Natural killer cell (primary cell): ENCODE results near the gene ART1. TPM values are rescaled to one million over a fixed set of nuclear protein-coding genes. Genes with fewer than 3 reads are reported as not detected.
"Not testable (repeated sequence)": the region's sequence is repeated elsewhere in the genome, so short reads cannot be mapped to it uniquely, and the experiment has no call there.

ENCODE experiments used
- ATAC-seq, 3 donors: fragments of 150-1000 bp in 2 of 3; fragments of 200-7000 bp in 1 of 3; cut with Tn5 transposase; 1 replicate in 1 of 3; 2 replicates in 2 of 3; pipeline ENCODE4 v1.10.0; 2021; ENCODE audit warnings: mild to moderate bottlenecking in 2 of 3, moderate library complexity in 2 of 3
- DNase-seq, 2 donors: peaks; one replicate each; pipeline versions ENCODE4 v3.0.0 to v3.0.0-alpha.2; 2013 to 2021; ENCODE audit warnings: mixed read lengths in 1 of 2
- H3K27ac ChIP-seq: one replicate; pipeline ENCODE4 v1.5.1; 2013; ENCODE audit warnings: mild to moderate bottlenecking, low read length
- H3K27me3 ChIP-seq: one replicate; pipeline ENCODE4 v1.6.1; 2013; ENCODE audit warnings: low read length; ENCODE audit not compliant: control insufficient read depth, insufficient read depth
- H3K36me3 ChIP-seq: one replicate; pipeline ENCODE4 v1.6.1; 2013; ENCODE audit warnings: low read length; ENCODE audit not compliant: control insufficient read depth, insufficient read depth
- H3K4me1 ChIP-seq: one replicate; pipeline ENCODE4 v1.6.1; 2013; ENCODE audit warnings: low read length; ENCODE audit not compliant: control insufficient read depth, insufficient read depth
- H3K4me3 ChIP-seq: one replicate; pipeline ENCODE4 v1.5.1; 2013; ENCODE audit warnings: low read length
- H3K9me3 ChIP-seq: one replicate; pipeline ENCODE4 v1.6.1; 2013; ENCODE audit warnings: low read length; ENCODE audit not compliant: control insufficient read depth, insufficient read depth
- H3K27ac Mint-ChIP-seq, 2 donors: one replicate each; pipeline ENCODE4 v1.8.0; 2022; ENCODE audit warnings: mild to moderate bottlenecking in 2 of 2, mixed read lengths in 2 of 2, moderate library complexity in 1 of 2
- H3K27me3 Mint-ChIP-seq, 2 donors: one replicate each; pipeline ENCODE4 v1.8.0; 2022; ENCODE audit warnings: low read depth in 2 of 2, mixed read lengths in 2 of 2
- H3K36me3 Mint-ChIP-seq: one replicate; pipeline ENCODE4 v1.8.0; 2022; ENCODE audit warnings: mixed read lengths
- H3K4me1 Mint-ChIP-seq, 2 donors: one replicate each; pipeline ENCODE4 v1.8.0; 2022; ENCODE audit warnings: mixed read lengths in 2 of 2
- H3K4me3 Mint-ChIP-seq: one replicate; pipeline ENCODE4 v1.8.0; 2022; ENCODE audit warnings: mild to moderate bottlenecking, moderate library complexity, mixed read lengths
- H3K9me3 Mint-ChIP-seq, 2 donors: one replicate each; pipeline ENCODE4 v1.8.0; 2022; ENCODE audit warnings: mixed read lengths in 2 of 2
- CTCF ChIP-seq: fragments of 200-600 bp; IDR thresholded peaks from one replicate; pipeline ENCODE4 v1.8.0; 2022; ENCODE audit warnings: antibody characterized with exemption
- WGBS: methylation state at CpG from one replicate; pipeline ENCODE4 v1.1.7; 2013; ENCODE audit warnings: missing lambda C conversion rate; ENCODE audit not compliant: insufficient coverage; 5-methylcytosine and 5-hydroxymethylcytosine counted together
- intact Hi-C: fragments of 100-400 bp; cut with micrococcal nuclease; formaldehyde crosslinking; loops from one replicate; pipeline ENCODE4 v1.14.2; 2022
- total RNA-seq, 4 donors: library from RNA; stranded (reverse); fragments of 120-200 nt in 1 of 4; gene quantifications; one replicate each; pipeline versions ENCODE4 v1.2.3 to v1.2.4, GENCODE V29; 2013 to 2022

The ART1 gene
- total RNA-seq, 3 donors from 2014 or later (not counting 1 experiment from before 2014, with no cell fraction given) = not detected

DNA sequence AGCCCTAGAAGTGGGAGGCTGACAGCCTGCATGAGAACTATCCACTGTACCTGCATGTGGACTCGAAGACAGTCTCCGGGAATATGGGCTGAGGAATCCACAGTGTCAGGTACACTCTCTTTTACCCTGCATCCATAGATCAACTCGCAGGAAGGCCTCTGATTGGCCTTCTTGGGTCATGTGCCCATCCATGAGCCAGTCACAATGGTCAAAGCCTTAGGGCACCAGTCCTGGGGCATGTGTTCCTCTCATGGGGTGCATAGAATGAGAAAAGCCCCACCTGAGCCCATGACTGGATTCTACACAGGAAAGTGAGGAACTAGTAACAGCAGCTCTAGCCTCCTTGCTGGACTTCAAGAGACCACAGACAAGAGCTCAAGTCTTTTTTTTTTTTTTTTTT, 10.6 kb downstream of the ART1 start:
- H3K9me3 ChIP-seq = no peaks in the 10 kb centered on the region
- ATAC-seq = no peak
- no peak overlapping the region for H3K27ac Mint-ChIP-seq

DNA sequence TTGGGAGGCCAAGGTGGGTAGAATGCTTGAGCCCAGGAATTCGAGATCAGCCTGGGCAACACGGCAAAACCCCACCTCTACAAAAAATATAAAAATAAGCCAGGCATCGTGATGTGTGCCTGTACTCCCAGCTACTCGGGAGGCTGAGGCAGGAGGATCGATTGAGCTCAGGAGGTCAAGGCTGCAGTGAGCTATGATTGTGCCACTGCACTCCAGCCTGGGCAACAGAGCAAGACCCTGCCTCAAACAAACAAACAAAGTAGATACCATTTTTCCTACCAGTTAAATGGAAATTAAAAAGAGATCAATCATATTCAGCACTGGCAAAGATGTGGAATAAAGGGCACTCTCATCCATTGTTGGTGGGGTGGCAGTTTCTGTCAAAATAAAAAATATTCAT, 12.4 kb downstream of the ART1 start:
- H3K36me3 Mint-ChIP-seq, H3K9me3 Mint-ChIP-seq, H3K4me1 ChIP-seq, H3K27ac Mint-ChIP-seq, H3K27me3 Mint-ChIP-seq, H3K4me3 ChIP-seq, H3K27ac ChIP-seq, H3K4me3 Mint-ChIP-seq, H3K36me3 ChIP-seq, ATAC-seq, H3K4me1 Mint-ChIP-seq, intact Hi-C loops, DNase-seq, H3K27me3 ChIP-seq, H3K9me3 ChIP-seq: not testable (repeated sequence)
- 92% methylated on average over 5 of the region's 5 CpGs for WGBS

More for the DNA sequence above, 10.6 kb downstream of the ART1 start:
- no peaks in the 10 kb centered on the region for H3K36me3 ChIP-seq
- H3K4me1 ChIP-seq = no peaks in the 10 kb centered on the region
- no peak for TF ChIP-seq CTCF
- Mint-ChIP-seq H3K27me3 (peaks cover 0 to 14% of the 10 kb centered on the region in 2 donors), H3K4me3 (no peak overlapping the region), H3K9me3 (no peaks in the 10 kb centered on the region), H3K4me1 (no peaks in the 10 kb centered on the region), H3K36me3 (no peaks in the 10 kb centered on the region)
- DNase-seq = no peak
- intact Hi-C loops = no loop called here
- WGBS = 90% methylated on average over 3 of the region's 3 CpGs
- H3K27me3 ChIP-seq = no peaks in the 10 kb centered on the region
- no peak overlapping the region for H3K27ac ChIP-seq
- H3K4me3 ChIP-seq = no peak overlapping the region

GRCh38 chr11:3658252-3658651, 13.3 kb downstream of the ART1 start:
- Mint-ChIP-seq H3K4me3 (no peak overlapping the region), H3K27ac (no peak overlapping the region), H3K9me3 (no peaks in the 10 kb centered on the region), H3K36me3 (no peaks in the 10 kb centered on the region), H3K27me3 (peaks cover 0 to 6% of the 10 kb centered on the region in 2 donors), H3K4me1 (no peaks in the 10 kb centered on the region)
- no peak for DNase-seq
- WGBS = 92% methylated on average over 8 of the region's 8 CpGs
- Histone ChIP-seq H3K4me1 (no peaks in the 10 kb centered on the region), H3K4me3 (no peak overlapping the region), H3K27ac (no peak overlapping the region), H3K9me3 (no peaks in the 10 kb centered on the region), H3K27me3 (no peaks in the 10 kb centered on the region), H3K36me3 (no peaks in the 10 kb centered on the region)
- TF ChIP-seq CTCF = no peak
- intact Hi-C loops = no loop called here
- no peak for ATAC-seq

- H3K9me3 Mint-ChIP-seq = no peaks in the 10 kb centered on the region
- Histone ChIP-seq H3K9me3 (no peaks in the 10 kb centered on the region), H3K4me3 (no peak overlapping the region), H3K4me1 (no peaks in the 10 kb centered on the region), H3K27ac (no peak overlapping the region), H3K36me3 (peaks cover 2% of the 10 kb centered on the region), H3K27me3 (no peaks in the 10 kb centered on the region)
- 93% methylated on average over 33 of the region's 33 CpGs for WGBS
- ATAC-seq (no peak), DNase-seq (no peak)
- H3K4me3 Mint-ChIP-seq = no peak overlapping the region
- no peaks in the 10 kb centered on the region for H3K4me1 Mint-ChIP-seq
- H3K27ac Mint-ChIP-seq = no peak overlapping the region
- intact Hi-C loops = no loop called here
- peaks cover 2% of the 10 kb centered on the region for H3K36me3 Mint-ChIP-seq
- peaks cover 0 to 6% of the 10 kb centered on the region in 2 donors for H3K27me3 Mint-ChIP-seq
- no peak for TF ChIP-seq CTCF
These were observed 14.9 kb downstream of the ART1 start for GRCh38 chr11:3659595-3660515.
